Activated CD4-positive, alpha-beta T cell treated with anti-CD3 and anti-CD28 coated beads for 24 hours (primary cell): ENCODE data around the gene BCKDHA.

ENCODE experiments used
- DNase-seq, 2 donors: peaks; one replicate each; pipeline ENCODE4 v3.0.0-alpha.2; 2020; ENCODE audit warnings: low read depth in 2 of 2

Gene BCKDHA

DNA sequence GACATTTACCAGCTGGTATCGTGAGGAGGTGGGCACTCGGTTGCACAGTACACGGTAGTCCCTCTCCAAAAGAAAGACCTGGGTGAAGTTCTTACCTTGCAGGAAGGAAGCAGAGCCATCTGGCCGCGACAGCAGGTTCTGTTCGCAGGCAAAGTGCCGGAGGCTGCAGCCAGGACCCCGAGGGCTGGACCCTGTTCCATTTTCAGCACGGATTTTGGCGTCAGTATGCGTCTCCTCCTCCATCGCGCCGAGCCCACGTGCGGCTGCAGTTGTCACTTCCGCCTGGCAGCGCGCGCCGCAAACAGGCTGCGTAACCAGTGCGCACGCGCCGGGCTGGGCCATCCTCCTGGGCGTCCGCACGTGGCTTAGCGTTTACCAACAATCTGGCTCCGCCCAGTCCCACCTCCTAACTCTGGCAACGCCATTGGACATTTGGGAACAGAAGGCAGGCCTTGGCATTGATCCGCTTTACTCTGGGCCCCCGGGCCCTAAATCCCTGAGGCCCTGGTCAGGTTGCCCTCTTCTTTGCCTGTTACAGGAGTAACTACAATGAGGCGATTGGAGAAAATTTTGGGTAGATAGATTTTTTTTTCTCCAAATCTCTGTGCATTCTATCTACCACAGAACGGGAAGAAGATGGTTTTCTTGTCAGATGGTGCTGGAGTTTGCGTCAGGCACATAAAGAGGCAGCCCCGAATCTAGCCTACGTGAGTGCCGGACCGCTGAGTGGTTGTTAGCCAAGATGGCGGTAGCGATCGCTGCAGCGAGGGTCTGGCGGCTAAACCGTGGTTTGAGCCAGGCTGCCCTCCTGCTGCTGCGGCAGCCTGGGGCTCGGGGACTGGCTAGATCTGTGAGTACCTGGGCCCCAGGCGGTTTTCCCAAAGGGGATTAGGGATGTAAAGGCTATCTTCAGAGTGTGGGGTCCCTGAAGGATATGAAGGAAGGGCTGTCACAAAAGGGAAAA lies at the start of gene BCKDHA, which contains the start of gene EXOSC5:
Gene BCKDHA (plus strand): TSS at position 733 of the 964 bp plus-strand sequence. CDS start 10 bp downstream, at position 743.
Gene EXOSC5 (minus strand): TSS at position 274 of the 964 bp plus-strand sequence. CDS start 31 bp downstream, at position 243.
- DNase-seq = peak; percentile 98

GRCh38 chr19:41350735-41351338 lies 46.8 kb upstream of the BCKDHA start:
- no peak for DNase-seq

GRCh38 chr19:41351339-41352245 lies 46.0 kb upstream of the BCKDHA start:
- peak; percentile 68 for DNase-seq

DNA sequence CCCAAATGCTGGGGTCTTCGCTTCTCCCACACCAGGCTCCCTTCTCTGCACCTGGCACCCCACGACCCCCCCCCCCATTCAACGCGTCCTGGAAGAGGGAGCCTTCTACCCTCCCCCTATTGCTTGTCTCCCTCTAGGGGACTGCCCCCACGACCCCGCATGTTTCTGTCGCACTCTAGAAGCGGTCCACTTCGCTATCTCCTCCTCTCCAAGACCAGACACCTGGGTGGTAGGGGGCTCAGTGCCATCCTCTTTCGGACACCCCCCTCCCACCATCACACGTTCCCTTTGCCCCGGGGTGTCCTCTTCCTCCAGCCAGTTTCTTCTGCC lies 45.4 kb upstream of the BCKDHA start:
- DNase-seq = no peak

DNA sequence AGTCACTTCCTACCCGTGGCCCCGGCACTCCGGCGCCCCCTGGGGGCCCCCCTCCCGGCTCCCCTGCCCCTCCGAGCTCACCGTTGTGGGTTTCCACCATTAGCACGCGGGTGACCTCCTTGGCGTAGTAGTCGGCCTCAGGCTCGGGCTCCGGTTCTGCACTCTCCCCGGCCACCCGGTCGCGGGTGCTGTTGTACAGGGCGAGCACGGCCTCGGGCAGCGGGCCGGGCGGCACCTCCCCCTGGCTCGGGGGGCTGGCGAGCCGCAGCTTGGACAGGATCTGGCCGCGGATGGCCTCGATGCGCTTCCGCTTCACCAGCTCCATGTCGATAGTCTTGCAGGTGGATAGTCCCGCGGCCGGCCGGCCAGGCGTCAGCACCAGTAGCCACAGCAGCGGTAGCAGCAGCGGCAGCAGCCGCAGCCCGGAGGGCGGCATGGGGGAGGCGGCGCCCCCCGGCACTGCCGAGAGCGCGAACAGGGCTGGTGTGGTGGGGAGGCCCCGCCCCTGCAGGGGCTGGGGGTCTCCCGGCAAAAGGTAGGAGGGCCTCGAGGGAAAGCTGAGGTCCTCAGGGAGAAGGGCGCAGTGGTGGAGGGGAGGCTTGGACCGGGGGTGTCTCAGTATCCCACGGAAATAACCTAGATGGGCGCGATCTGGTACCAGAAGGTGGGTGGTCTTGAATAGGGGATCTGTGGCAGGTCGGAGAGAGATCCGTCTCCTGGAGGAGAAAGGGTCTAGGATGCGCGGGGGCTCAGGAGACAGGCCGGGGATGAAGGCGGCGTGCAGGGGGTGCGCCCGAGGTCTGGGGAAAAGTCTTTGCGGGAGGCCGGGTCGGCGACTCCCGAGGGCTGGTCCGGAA lies 44.8 kb upstream of the BCKDHA start:
- DNase-seq = peak; percentile 53 to 68

DNA sequence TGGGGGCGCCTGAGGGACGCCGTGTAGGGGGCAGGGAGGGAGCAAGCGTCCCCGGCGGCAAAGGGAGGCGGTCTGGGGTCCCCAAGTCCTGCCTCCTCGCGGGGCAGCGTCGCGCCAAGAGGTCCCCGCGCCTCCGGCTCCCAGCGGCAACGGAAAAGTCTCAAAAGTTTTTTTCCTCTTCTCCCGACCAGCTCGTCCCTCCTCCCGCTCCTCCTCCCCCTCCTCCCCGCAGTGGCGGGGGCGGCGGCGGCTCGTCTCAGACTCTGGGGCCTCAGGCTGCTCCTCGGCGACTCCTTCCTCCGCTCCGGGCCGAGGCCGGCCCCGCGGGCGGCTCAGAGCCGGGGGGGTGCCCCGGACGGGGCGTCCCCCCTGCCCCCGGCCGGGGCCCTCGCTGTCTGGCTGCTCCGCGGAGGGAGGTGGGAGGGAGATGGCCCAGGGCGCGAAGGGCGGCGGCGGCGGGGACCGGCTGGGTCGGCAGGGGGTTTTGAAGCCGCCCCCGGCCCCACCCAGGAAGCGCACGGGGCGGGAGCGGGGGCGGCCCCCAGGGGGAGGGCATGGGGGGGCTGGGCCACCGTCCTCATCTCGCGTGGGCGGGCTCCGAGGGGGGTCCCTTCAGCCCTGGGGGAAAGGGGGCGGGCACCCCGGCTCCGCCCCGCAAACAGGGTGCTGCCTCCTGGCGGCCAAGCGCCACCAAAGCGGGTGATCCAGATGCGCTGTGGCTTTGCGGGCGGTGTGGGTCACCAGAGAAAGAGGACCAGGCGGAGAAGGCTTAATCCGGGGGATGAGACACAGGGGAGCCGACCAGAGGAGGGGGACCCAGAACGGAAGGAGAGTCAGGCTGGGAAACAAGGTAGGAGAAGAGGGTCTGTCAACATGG lies 43.9 kb upstream of the BCKDHA start, which contains the start of gene TGFB1:
Gene TGFB1 (minus strand): TSS at position 457 of the 877 bp plus-strand sequence. CDS start 878 bp downstream, outside the sequence.
- DNase-seq = peak; percentile 84 to 88

DNA sequence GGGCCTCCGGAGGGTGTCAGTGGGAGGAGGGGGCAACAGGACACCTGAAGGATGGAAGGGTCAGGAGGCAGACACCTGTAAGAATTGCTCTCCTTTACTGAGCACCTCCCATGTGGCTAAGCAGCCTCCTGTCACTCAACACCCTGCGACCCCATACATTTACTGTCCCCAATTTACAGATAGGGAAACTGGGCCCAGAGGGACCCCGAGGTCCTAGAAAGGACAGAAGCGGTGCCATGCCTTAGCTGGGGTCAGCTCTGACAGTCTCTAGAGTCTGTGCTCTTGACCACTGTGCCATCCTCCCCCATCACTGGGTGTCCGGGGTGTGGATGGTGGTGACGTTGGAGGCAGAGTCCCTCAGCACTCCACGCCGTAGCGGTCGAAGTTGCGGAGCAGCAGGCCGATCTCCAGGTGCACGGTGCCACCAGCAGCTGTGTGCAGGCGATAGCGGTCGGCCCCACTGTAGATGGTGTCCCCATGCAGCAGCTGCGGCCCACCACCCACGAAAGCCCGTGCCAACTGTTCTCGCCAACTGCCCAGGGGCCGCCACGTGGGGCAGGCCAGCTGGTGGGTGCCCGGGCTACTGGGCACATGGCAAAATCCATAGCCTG lies 43.2 kb upstream of the BCKDHA start:
- DNase-seq = no peak

DNA sequence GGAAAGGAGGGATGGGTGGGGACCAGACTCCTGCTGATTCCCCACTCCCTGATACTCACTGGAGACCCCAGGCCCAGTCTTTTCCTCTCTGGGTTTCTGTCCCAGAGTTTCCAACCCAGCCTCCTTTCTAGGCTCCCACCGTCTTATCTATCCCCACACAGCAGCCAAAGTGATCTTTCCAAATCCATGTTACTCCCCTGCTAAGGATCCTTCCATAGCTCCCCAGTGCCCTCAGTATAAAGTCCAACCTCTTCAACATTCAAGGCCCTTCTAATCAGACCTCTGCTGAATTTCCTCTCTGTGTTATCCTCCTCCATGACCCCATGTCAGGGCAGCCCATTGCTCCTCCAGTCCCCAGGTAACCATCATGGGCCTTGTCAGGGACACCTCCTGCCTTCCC lies 42.6 kb upstream of the BCKDHA start:
- no peak for DNase-seq

DNA sequence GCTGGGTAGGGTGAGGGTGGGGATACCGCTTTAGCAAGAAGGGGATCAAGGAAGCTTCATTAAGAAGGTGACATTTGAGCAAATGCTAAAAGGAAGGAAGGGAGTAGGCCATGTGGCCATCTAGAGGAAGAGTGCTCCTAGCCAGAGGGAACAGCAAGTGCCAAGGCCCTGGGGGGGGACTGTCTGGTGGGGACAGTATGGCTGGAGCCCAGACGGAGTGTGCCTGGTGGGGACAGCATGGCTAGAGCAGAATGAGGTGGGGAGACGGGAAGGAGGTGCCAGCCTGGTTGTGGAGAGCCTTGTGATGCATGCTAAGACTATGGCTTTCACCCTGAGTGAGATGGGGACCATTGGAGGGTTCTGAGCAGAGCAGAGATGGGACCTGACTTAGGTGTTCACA lies 41.8 kb upstream of the BCKDHA start:
- DNase-seq = no peak

- DNase-seq = no peak
These were observed 40.5 kb upstream of the BCKDHA start for GRCh38 chr19:41356984-41357739.

- no peak for DNase-seq
These were observed 39.9 kb upstream of the BCKDHA start for GRCh38 chr19:41357746-41358145.

DNA sequence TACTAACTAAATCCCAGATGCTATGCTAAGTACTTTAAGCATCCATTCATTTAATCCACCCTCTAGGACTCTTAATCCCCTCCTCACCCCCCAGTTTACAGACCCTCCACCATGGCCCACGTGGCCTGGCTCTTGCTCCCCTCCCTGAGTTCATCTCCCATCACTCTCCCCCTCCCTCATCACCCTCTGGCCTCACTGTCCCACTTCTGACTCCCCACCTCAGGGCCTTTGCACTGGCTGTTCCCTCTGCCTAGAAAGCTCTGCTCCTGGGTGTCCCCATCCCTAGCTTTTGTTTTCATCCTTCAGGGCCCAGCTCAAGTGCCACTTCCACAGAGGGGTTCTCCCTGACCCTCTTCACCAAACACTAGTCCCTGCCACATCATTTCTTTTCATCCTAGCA lies 37.9 kb upstream of the BCKDHA start:
- DNase-seq = no peak

GRCh38 chr19:41362143-41362847 lies 35.3 kb upstream of the BCKDHA start:
- DNase-seq = no peak

DNA sequence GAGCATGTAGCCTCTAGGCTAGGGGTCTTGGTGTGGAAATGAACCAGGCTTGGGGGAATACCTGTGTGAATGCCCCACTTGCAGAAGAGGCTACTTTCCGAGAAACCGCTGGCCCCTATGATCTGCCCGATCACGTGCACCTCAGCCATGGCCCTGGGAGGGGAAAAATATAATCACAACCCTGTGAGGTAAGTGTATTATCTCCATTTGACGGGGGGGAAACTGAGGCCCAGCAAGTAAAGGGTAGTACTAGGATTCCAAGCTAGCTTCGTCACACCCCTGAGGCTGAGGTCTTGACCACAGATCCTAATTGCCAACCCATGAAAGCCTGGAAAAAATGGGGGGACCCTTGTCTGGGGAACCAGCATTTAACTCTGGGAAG lies 34.3 kb upstream of the BCKDHA start:
- no peak for DNase-seq

GRCh38 chr19:41363753-41364523 lies 33.7 kb upstream of the BCKDHA start, which contains the start of gene B9D2:
B9D2 (minus strand) TSS chr19:41364149; CDS start chr19:41363519, 630 bp downstream.
- peak; percentile 96 to 98 for DNase-seq

DNA sequence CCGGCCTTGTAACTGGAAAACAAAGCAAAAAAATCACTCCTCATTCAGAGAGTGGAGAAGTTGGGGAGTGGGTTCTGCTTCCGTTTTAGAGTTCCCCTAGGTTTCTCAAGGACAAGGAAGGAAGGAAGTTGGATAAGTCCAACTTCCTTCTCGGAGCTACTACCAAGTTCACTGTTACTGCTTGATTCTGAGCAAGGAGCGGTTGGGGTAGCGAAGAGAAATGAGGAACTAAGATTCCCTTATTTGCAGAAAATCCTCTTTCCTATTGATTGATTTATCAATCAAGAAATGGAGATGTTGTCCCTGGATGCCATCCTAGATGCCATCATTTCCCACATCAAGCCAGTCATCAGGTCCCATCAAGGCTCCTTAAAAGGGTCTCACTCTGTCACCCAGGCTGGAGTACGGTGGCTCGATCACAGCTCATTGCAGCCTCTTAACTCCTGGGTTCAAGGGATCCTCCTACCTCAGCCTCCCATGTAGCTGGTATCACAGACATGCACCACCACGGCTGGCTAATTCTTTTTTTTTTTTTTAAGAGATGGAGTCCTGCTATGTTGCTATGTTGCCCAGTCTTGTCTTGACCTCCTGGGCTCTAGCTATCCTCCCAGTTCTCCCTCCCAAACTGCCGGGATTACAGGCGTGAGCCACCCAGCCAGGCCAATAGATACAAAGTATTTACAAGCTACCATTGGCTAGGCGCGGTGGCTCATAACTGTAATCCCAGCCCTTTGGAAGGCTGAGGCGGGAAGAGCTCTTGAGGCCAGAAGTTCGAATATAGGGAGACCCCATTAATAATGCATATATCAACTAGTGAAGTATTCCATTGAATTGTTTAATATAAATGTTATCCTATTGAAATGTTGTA lies 32.9 kb upstream of the BCKDHA start:
- no peak for DNase-seq
